ENCODE data around the gene TMPRSS5. TPM values are rescaled to one million over a fixed set of nuclear protein-coding genes. Genes with fewer than 3 reads are reported as not detected.
"Not testable (repeated sequence)": the region's sequence is repeated elsewhere in the genome, so short reads cannot be mapped to it uniquely, and the experiment has no call there.

TMPRSS5 gene
- total and polyA plus RNA-seq, 2 donors = 0.28 to 1.1 TPM

DNA sequence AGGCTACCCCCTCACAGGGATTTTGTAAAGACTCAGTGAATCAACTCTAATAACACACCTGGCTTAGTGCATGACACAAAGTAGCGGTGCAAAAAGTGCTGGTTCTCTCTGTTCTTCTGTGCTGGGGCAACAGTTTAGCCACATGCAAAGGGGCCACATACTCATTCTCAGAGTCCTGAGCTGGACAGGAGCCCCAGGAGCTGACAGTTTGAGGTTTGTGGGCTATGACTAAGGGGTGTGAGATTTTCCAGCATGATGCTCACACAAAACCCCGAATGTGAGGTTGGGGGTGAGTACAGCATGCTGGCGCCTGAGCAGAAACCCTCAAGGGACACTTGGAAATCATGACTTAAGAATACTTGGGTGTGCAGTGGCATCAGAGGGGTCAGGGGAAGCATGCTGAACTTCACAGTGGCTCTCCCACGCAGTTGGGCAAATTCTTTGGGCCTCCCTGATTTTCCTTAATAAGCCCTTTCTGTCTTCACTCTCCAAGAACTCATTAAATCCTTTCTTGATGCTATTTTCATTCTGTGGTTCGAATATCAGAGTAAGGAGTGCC is 31.0 kb downstream of the TMPRSS5 start:
- Histone ChIP-seq H3K27me3 (ENCODE audit: control insufficient read depth in 2 of 2, insufficient read depth in 1 of 2, low read length in 1 of 2) (no peaks in the 10 kb centered on the region), H3K36me3 (ENCODE audit: control insufficient read depth in 2 of 2, insufficient read depth in 2 of 2, low read length in 1 of 2) (no peaks in the 10 kb centered on the region), H3K27ac (ENCODE audit: low read depth in 1 of 2, low read length in 1 of 2) (no peak overlapping the region), H3K4me1 (ENCODE audit: control insufficient read depth in 2 of 2, insufficient read depth in 2 of 2, low read length in 2 of 2) (no peaks in the 10 kb centered on the region), H3K4me3 (ENCODE audit: low read length in 2 of 2) (no peak overlapping the region), H3K9me3 (ENCODE audit: control insufficient read depth in 2 of 2, insufficient read depth in 1 of 2, low read length in 1 of 2) (no peaks in the 10 kb centered on the region)
- DNase-seq (ENCODE audit: low read depth in 6 of 9, low spot score in 9 of 9) = no peak
- 81% methylated on average over 5 of the region's 5 CpGs for WGBS

DNA sequence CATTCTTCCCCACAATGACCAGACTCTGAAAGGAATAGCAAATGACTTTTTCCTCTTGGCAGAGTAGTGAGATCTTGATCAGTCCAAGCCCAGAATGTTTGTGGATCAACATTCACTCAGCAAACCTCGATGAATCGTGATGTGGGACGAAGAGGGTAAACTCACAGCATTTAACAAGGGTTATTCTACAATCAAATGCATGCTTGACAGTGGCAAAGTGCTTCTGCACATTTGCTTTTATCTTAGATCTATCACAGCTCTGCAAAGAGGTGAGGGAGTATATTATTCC is 31.8 kb downstream of the TMPRSS5 start:
- Histone ChIP-seq H3K9me3 (ENCODE audit: control insufficient read depth in 2 of 2, insufficient read depth in 1 of 2, low read length in 1 of 2) (no peaks in the 10 kb centered on the region), H3K4me1 (ENCODE audit: control insufficient read depth in 2 of 2, insufficient read depth in 2 of 2, low read length in 2 of 2) (no peaks in the 10 kb centered on the region), H3K36me3 (ENCODE audit: control insufficient read depth in 2 of 2, insufficient read depth in 2 of 2, low read length in 1 of 2) (no peaks in the 10 kb centered on the region), H3K27me3 (ENCODE audit: control insufficient read depth in 2 of 2, insufficient read depth in 1 of 2, low read length in 1 of 2) (no peaks in the 10 kb centered on the region), H3K27ac (ENCODE audit: low read depth in 1 of 2, low read length in 1 of 2) (no peak overlapping the region), H3K4me3 (ENCODE audit: low read length in 2 of 2) (no peak overlapping the region)
- no peak for DNase-seq (ENCODE audit: low read depth in 6 of 9, low spot score in 9 of 9)
- WGBS = 89% methylated on average over 3 of the region's 3 CpGs

DNA sequence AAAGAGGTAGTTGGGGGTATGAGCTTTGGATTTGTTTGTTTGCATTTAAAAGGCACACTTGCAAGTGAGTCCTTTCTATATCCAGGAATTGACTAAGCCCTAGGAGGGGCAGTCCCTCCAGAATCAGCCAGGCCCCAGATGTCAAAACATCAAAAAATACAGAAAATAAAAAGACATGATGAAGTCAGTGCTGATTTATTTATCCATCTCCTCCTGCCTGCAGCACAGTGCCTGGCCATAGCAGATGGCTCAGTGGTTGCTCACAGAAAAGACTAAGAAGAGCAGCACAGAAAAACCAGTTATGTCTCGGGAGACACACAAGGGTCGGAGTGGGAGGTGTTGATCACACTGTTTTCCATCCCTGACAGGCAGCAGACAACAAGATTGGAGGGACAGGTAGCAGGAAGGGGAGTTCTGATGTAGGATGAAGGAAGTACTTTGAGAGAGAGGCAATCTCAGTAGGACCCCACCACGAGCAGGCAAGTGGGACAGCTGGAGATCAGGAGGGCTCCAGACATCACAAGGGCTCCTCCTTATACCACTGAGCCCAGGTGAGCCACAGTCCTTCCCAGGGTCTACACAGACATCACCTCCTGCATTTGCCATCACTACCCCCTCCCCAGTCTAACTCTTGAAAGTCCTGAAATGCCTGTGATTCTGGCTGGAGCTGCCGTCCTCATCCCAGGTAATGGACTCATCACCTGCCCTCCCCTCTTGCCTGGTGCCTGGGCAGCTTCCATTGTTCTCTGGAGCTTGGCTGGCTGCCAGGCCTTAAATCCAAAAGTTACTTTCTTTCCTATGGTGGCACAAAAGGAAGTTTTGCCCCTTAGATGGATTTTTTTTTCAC is 32.3 kb downstream of the TMPRSS5 start:
- DNase-seq (ENCODE audit: low read depth in 6 of 9, low spot score in 9 of 9) = no peak

DNA sequence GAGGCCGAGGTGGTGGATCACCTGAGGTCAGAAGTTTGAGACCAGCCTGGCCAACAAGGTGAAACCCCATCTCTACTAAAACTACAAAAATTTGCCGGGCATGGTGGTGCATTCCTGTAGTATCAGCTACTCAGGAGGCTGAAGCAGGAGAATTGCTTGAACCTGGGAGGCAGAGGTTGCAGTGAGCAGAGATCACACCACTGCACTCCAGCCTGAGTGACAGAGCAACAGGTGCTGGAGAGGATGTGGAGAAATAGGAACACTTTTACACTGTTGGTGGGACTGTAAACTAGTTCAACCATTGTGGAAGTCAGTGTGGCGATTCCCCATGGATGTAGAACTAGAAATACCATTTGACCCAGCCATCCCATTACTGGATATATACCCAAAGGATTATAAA is 34.2 kb downstream of the TMPRSS5 start:
- not testable (repeated sequence) for H3K27me3 ChIP-seq (ENCODE audit: control insufficient read depth in 2 of 2, insufficient read depth in 1 of 2, low read length in 1 of 2); DNase-seq (ENCODE audit: low read depth in 6 of 9, low spot score in 9 of 9); H3K4me1 ChIP-seq (ENCODE audit: control insufficient read depth in 2 of 2, insufficient read depth in 2 of 2, low read length in 2 of 2); H3K36me3 ChIP-seq (ENCODE audit: control insufficient read depth in 2 of 2, insufficient read depth in 2 of 2, low read length in 1 of 2); H3K4me3 ChIP-seq (ENCODE audit: low read length in 2 of 2); H3K27ac ChIP-seq (ENCODE audit: low read depth in 1 of 2, low read length in 1 of 2); H3K9me3 ChIP-seq (ENCODE audit: control insufficient read depth in 2 of 2, insufficient read depth in 1 of 2, low read length in 1 of 2)
- WGBS = 96% methylated on average over 3 of the region's 3 CpGs

More for the DNA sequence above, 32.3 kb downstream of the TMPRSS5 start:
- no peaks in the 10 kb centered on the region for H3K27me3 ChIP-seq (ENCODE audit: control insufficient read depth in 2 of 2, insufficient read depth in 1 of 2, low read length in 1 of 2)
- no peaks in the 10 kb centered on the region for H3K36me3 ChIP-seq (ENCODE audit: control insufficient read depth in 2 of 2, insufficient read depth in 2 of 2, low read length in 1 of 2)
- no peaks in the 10 kb centered on the region for H3K4me1 ChIP-seq (ENCODE audit: control insufficient read depth in 2 of 2, insufficient read depth in 2 of 2, low read length in 2 of 2)
- WGBS = 65% methylated on average over 4 of the region's 4 CpGs
- no peak overlapping the region for H3K4me3 ChIP-seq (ENCODE audit: low read length in 2 of 2)
- H3K9me3 ChIP-seq (ENCODE audit: control insufficient read depth in 2 of 2, insufficient read depth in 1 of 2, low read length in 1 of 2) = no peaks in the 10 kb centered on the region
- H3K27ac ChIP-seq (ENCODE audit: low read depth in 1 of 2, low read length in 1 of 2) = no peak overlapping the region

DNA sequence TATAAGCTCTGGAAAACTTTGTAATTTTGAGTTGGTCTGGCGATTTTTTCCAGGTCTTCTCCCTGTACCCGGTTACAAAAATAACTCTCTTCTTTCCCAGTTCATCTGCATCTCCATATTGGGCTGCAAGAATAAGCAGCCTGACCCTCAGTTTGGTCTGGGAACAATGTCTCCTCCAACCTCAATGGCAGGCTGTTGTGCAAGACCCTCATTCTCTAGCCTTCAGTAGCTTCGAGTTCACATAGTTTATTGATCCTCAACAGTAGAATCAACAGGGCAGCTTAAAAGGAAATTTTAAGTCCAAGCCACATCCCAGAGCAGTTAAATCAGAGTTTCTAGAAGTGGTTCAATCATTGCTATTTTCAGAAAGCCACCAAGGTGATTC is 35.3 kb downstream of the TMPRSS5 start:
- no peak for DNase-seq (ENCODE audit: low read depth in 6 of 9, low spot score in 9 of 9)
- no peak overlapping the region for H3K27ac ChIP-seq (ENCODE audit: low read depth in 1 of 2, low read length in 1 of 2)
- 81% methylated on average over 3 of the region's 3 CpGs for WGBS
- no peaks in the 10 kb centered on the region for H3K9me3 ChIP-seq (ENCODE audit: control insufficient read depth in 2 of 2, insufficient read depth in 1 of 2, low read length in 1 of 2)
- no peaks in the 10 kb centered on the region for H3K4me1 ChIP-seq (ENCODE audit: control insufficient read depth in 2 of 2, insufficient read depth in 2 of 2, low read length in 2 of 2)
- no peaks in the 10 kb centered on the region for H3K27me3 ChIP-seq (ENCODE audit: control insufficient read depth in 2 of 2, insufficient read depth in 1 of 2, low read length in 1 of 2)
- no peaks in the 10 kb centered on the region for H3K36me3 ChIP-seq (ENCODE audit: control insufficient read depth in 2 of 2, insufficient read depth in 2 of 2, low read length in 1 of 2)
- no peak overlapping the region for H3K4me3 ChIP-seq (ENCODE audit: low read length in 2 of 2)

DNA sequence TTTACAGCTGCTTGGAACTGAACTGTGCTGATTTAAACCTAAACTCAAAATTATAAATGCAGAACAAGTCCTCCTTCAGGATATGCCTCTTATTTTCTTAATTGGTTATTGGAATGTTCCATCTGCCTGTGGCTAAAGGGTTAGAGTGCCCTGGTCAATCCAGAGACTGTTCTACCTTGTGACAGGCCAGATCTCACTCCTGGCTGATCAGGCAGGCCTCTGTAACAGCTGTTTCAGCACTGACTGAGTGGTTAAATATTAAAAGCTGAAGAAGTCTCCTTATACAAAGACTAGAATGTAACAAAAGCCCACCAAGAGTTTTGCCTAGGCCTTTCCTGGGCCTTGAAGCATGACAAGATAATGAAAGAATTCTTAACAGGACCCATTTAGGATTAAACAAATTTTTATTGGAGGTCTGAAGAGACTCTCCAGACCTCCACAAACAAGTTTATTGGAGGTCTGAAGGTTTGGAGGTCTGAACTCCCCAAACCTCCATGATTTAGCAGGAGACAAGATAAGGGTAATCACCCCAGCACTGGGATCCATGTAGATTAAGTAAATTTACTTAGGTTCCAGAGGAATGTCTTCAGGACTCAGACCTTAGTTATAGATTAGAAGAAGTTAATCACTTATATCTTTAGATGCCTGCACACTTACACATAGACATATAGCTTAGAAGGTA is 35.8 kb downstream of the TMPRSS5 start:
- Histone ChIP-seq H3K27ac (ENCODE audit: low read depth in 1 of 2, low read length in 1 of 2) (no peak overlapping the region), H3K36me3 (ENCODE audit: control insufficient read depth in 2 of 2, insufficient read depth in 2 of 2, low read length in 1 of 2) (no peaks in the 10 kb centered on the region), H3K4me3 (ENCODE audit: low read length in 2 of 2) (no peak overlapping the region), H3K4me1 (ENCODE audit: control insufficient read depth in 2 of 2, insufficient read depth in 2 of 2, low read length in 2 of 2) (no peaks in the 10 kb centered on the region), H3K9me3 (ENCODE audit: control insufficient read depth in 2 of 2, insufficient read depth in 1 of 2, low read length in 1 of 2) (no peaks in the 10 kb centered on the region), H3K27me3 (ENCODE audit: control insufficient read depth in 2 of 2, insufficient read depth in 1 of 2, low read length in 1 of 2) (no peaks in the 10 kb centered on the region)
- DNase-seq (ENCODE audit: low read depth in 6 of 9, low spot score in 9 of 9) = no peak

DNA sequence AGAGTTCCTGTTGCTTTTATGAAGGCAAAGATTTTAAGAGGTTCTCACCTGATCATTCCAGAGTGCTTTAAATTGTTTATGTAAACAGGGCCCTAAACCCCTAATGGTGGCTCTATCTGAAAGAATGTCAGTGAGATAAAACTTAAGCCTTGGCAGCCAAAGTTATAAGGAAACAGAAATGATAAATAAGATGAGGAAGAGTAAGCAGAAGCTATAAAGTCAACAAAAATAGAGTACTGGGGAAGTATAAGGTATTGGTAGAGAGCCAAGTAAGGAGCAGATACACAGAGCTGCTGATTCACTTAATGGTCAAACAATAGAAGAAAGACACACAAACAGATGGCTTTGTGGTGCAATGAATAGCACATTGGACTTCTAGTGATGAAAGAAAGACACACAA is 37.9 kb downstream of the TMPRSS5 start:
- Histone ChIP-seq H3K9me3 (ENCODE audit: control insufficient read depth in 2 of 2, insufficient read depth in 1 of 2, low read length in 1 of 2) (no peaks in the 10 kb centered on the region), H3K4me1 (ENCODE audit: control insufficient read depth in 2 of 2, insufficient read depth in 2 of 2, low read length in 2 of 2) (no peaks in the 10 kb centered on the region), H3K27me3 (ENCODE audit: control insufficient read depth in 2 of 2, insufficient read depth in 1 of 2, low read length in 1 of 2) (no peaks in the 10 kb centered on the region), H3K27ac (ENCODE audit: low read depth in 1 of 2, low read length in 1 of 2) (no peak overlapping the region), H3K4me3 (ENCODE audit: low read length in 2 of 2) (no peak overlapping the region), H3K36me3 (ENCODE audit: control insufficient read depth in 2 of 2, insufficient read depth in 2 of 2, low read length in 1 of 2) (no peaks in the 10 kb centered on the region)
- DNase-seq (ENCODE audit: low read depth in 6 of 9, low spot score in 9 of 9) = no peak

DNA sequence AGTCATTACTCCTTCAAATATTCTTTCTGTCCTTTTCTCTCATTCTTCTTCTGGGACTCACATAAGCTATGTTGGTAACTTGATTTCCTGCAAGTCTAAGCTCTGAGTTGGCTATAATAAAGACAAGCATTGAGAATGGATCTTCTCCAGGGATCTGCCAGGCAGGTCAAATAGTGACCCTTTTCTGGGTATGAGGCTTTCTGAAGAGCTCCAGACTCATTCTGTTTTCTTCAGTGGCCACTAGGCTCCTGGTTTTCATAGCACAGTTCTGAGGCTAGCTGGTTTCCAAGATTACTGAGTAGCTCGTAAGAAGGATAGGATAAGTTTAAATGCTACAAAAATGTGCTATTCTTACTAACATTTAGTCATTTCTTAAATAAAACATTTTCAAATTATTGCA is 38.3 kb downstream of the TMPRSS5 start:
- Histone ChIP-seq H3K27ac (ENCODE audit: low read depth in 1 of 2, low read length in 1 of 2) (no peak overlapping the region), H3K27me3 (ENCODE audit: control insufficient read depth in 2 of 2, insufficient read depth in 1 of 2, low read length in 1 of 2) (no peaks in the 10 kb centered on the region), H3K9me3 (ENCODE audit: control insufficient read depth in 2 of 2, insufficient read depth in 1 of 2, low read length in 1 of 2) (no peaks in the 10 kb centered on the region), H3K36me3 (ENCODE audit: control insufficient read depth in 2 of 2, insufficient read depth in 2 of 2, low read length in 1 of 2) (no peaks in the 10 kb centered on the region), H3K4me3 (ENCODE audit: low read length in 2 of 2) (no peak overlapping the region), H3K4me1 (ENCODE audit: control insufficient read depth in 2 of 2, insufficient read depth in 2 of 2, low read length in 2 of 2) (no peaks in the 10 kb centered on the region)
- WGBS = 95% methylated on average over 1 of the region's 1 CpG
- DNase-seq (ENCODE audit: low read depth in 6 of 9, low spot score in 9 of 9) = no peak

DNA sequence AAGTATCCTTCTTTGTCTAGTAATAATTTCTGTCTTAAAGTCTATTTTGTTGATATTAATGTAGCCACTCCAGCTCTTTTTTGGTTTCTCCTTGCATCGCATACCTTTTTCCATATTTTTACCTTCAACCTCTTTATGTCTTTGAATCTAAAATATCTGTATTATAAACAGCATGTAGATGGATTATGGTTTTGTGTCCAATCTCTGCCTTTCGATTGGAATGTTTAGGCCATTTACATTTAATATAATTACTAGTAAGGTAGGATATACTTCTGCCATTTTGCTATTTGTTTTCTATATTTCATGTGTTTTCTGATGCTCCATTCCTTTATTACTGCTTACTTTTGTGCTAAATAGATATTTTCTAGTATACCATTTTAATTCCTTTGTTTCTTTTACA is 39.5 kb downstream of the TMPRSS5 start:
- H3K36me3 ChIP-seq (ENCODE audit: control insufficient read depth in 2 of 2, insufficient read depth in 2 of 2, low read length in 1 of 2) = no peaks in the 10 kb centered on the region
- H3K4me3 ChIP-seq (ENCODE audit: low read length in 2 of 2) = no peak overlapping the region
- H3K27me3 ChIP-seq (ENCODE audit: control insufficient read depth in 2 of 2, insufficient read depth in 1 of 2, low read length in 1 of 2) = no peaks in the 10 kb centered on the region
- no peaks in the 10 kb centered on the region for H3K4me1 ChIP-seq (ENCODE audit: control insufficient read depth in 2 of 2, insufficient read depth in 2 of 2, low read length in 2 of 2)
- no peaks in the 10 kb centered on the region for H3K9me3 ChIP-seq (ENCODE audit: control insufficient read depth in 2 of 2, insufficient read depth in 1 of 2, low read length in 1 of 2)
- no peak overlapping the region for H3K27ac ChIP-seq (ENCODE audit: low read depth in 1 of 2, low read length in 1 of 2)
- DNase-seq (ENCODE audit: low read depth in 6 of 9, low spot score in 9 of 9) = no peak
- WGBS = 96% methylated on average over 2 of the region's 2 CpGs

Data from thymus (tissue), 11 donors.